ENCODE results near the gene DENND5B. TPM values are rescaled to one million over a fixed set of nuclear protein-coding genes. Genes with fewer than 3 reads are reported as not detected.
A peak's percentile ranks its signal among the peaks of the same experiment; 100 is the strongest.
"Not testable (repeated sequence)": the region's sequence is repeated elsewhere in the genome, so short reads cannot be mapped to it uniquely, and the experiment has no call there.

Gene DENND5B
- total RNA-seq, 6 experiments from 2014 or later, result 12.6 to 18.4 (median 16.6) TPM

GRCh38 chr12:31405021-31405420 is 185.9 kb downstream of the DENND5B start:
- Histone ChIP-seq H3K4me1 (no peaks in the 10 kb centered on the region), H3K36me3 (peaks cover 0 to 18% (median 3%) of the 10 kb centered on the region in 4 donors), H3K9me3 (no peaks in the 10 kb centered on the region), H3K27me3 (no peaks in the 10 kb centered on the region), H3K4me3 (no peak overlapping the region), H3K27ac (no peak overlapping the region)
- TF ChIP-seq POLR2A (IDR thresholded peaks at IDR 0.05) (no peak), CTCF (IDR thresholded peaks at IDR 0.05) (no peak)
- WGBS (ENCODE audit: insufficient coverage, low coverage, low lambda C conversion rate, missing lambda C conversion rate), result 79% methylated on average over 8 of the region's 8 CpGs
- ATAC-seq, result no peak
- no peak for DNase-seq
- intact Hi-C loops (cut with DNase I), result no loop called here

- TF ChIP-seq CTCF (IDR thresholded peaks at IDR 0.05), result peak; percentile 88 to 94 (median 91)
- H3K27ac ChIP-seq, H3K27me3 ChIP-seq, H3K9me3 ChIP-seq, H3K4me3 ChIP-seq, H3K4me1 ChIP-seq: not testable (repeated sequence)
- intact Hi-C loops (cut with DNase I), result loop anchor here in 1 of 2 donors (5.0 kb wide), 1 partner anchor 234 kb away; no protein-coding TSS in a partner anchor
- WGBS (ENCODE audit: insufficient coverage, low coverage, low lambda C conversion rate, missing lambda C conversion rate), result 13% methylated on average over 7 of the region's 7 CpGs
- peaks cover 0 to 11% (median 2%) of the 10 kb centered on the region in 4 donors for H3K36me3 ChIP-seq
- peak; percentile 99 to 100 (median 100) for ATAC-seq
- peak in 2 of 3 donors; percentile 25 to 57 for DNase-seq
Observed at GRCh38 chr12:31403099-31403607, 187.8 kb downstream of the DENND5B start.

- Histone ChIP-seq H3K27me3 (no peaks in the 10 kb centered on the region), H3K9me3 (no peaks in the 10 kb centered on the region), H3K27ac (no peak overlapping the region), H3K4me1 (no peaks in the 10 kb centered on the region), H3K4me3 (no peak overlapping the region), H3K36me3 (peaks cover 0 to 37% (median 14%) of the 10 kb centered on the region in 4 donors)
- no peak for ATAC-seq
- no peak for TF ChIP-seq POLR2A (IDR thresholded peaks at IDR 0.05)
- TF ChIP-seq CTCF (IDR thresholded peaks at IDR 0.05), result no peak
- no peak for DNase-seq
- 79% methylated on average over 5 of the region's 5 CpGs for WGBS (ENCODE audit: insufficient coverage, low coverage, low lambda C conversion rate, missing lambda C conversion rate)
- intact Hi-C loops (cut with DNase I), result no loop called here
Observed at GRCh38 chr12:31393004-31393550, 197.9 kb downstream of the DENND5B start.

GRCh38 chr12:31390991-31391390 is 199.9 kb downstream of the DENND5B start:
- intact Hi-C loops (cut with DNase I), result no loop called here
- 54% methylated on average over 2 of the region's 2 CpGs for WGBS (ENCODE audit: insufficient coverage, low coverage, low lambda C conversion rate, missing lambda C conversion rate)
- no peaks in the 10 kb centered on the region for H3K27me3 ChIP-seq

More at GRCh38 chr12:31390991-31391390, 199.9 kb downstream of the DENND5B start:
- ATAC-seq, result no peak
- Histone ChIP-seq H3K4me3 (no peak overlapping the region), H3K9me3 (no peaks in the 10 kb centered on the region), H3K27ac (no peak overlapping the region), H3K36me3 (peaks cover 0 to 43% (median 18%) of the 10 kb centered on the region in 4 donors), H3K4me1 (no peaks in the 10 kb centered on the region)
- no peak for TF ChIP-seq POLR2A (IDR thresholded peaks at IDR 0.05)
- TF ChIP-seq CTCF (IDR thresholded peaks at IDR 0.05), result no peak
- DNase-seq, result no peak

All from right lobe of liver (tissue), 6 donors.